Smooth muscle cell (in vitro differentiated cells): Measurements from ENCODE around the gene NDUFA13. TPM values are rescaled to one million over a fixed set of nuclear protein-coding genes. Genes with fewer than 3 reads are reported as not detected.

ENCODE experiments used
- DNase-seq: peaks from one replicate; lab custom pipeline; 2025; ENCODE audit not compliant: unreplicated experiment; lab: John Stamatoyannopoulos, UW
- H2AFZ ChIP-seq: fragments of 200-600 bp; sonication (generic); 2 replicates; pipeline ENCODE4 v1.6.0; 2016; ENCODE audit warnings: antibody characterized with exemption, low read depth, mild to moderate bottlenecking
- H3F3A ChIP-seq: fragments of 200-600 bp; sonication (generic); 2 replicates; pipeline ENCODE4 v1.6.0; 2017; ENCODE audit warnings: antibody characterized with exemption, low read depth
- H3K27ac ChIP-seq: fragments of 200-600 bp; sonication (generic); 2 replicates; pipeline ENCODE4 v1.5.1; 2016; ENCODE audit warnings: low read depth, mild to moderate bottlenecking
- H3K27me3 ChIP-seq: fragments of 200-600 bp; sonication (generic); 2 replicates; pipeline ENCODE4 v1.6.1; 2016; ENCODE audit warnings: low read depth, mild to moderate bottlenecking
- H3K36me3 ChIP-seq: fragments of 200-600 bp; sonication (generic); 2 replicates; pipeline ENCODE4 v1.5.1; 2016; ENCODE audit warnings: low read depth
- H3K4me1 ChIP-seq: fragments of 200-600 bp; sonication (generic); 2 replicates; pipeline ENCODE4 v1.5.1; 2016; ENCODE audit warnings: low read depth
- H3K4me2 ChIP-seq: fragments of 200-600 bp; sonication (generic); 2 replicates; pipeline ENCODE4 v1.6.0; 2016; ENCODE audit warnings: mild to moderate bottlenecking
- H3K4me3 ChIP-seq: fragments of 200-600 bp; sonication (generic); 2 replicates; pipeline ENCODE4 v1.5.1; 2016; ENCODE audit warnings: mild to moderate bottlenecking
- H3K79me2 ChIP-seq: fragments of 200-600 bp; sonication (generic); 2 replicates; pipeline ENCODE4 v1.6.0; 2016; ENCODE audit warnings: low read depth, mild to moderate bottlenecking
- H3K9ac ChIP-seq: fragments of 200-600 bp; sonication (generic); 2 replicates; pipeline ENCODE4 v1.6.0; 2016; ENCODE audit warnings: low read depth
- H3K9me3 ChIP-seq: fragments of 200-600 bp; sonication (generic); replicated peaks from 2 replicates; pipeline ENCODE4 v1.5.1; 2016; ENCODE audit warnings: low read depth
- H4K20me1 ChIP-seq: fragments of 200-600 bp; sonication (generic); 2 replicates; pipeline ENCODE4 v1.6.0; 2016; ENCODE audit warnings: low read depth
- WGBS: methylation state at CpG from one replicate; pipeline ENCODE4 v1.1.7; 2016; ENCODE audit warnings: low lambda C conversion rate; 5-methylcytosine and 5-hydroxymethylcytosine counted together
- polyA plus RNA-seq: library from polyadenylated mRNA; unstranded; fragments of >200 nt; fragmentation: Nextera tagmentation; extraction: Ambion mirVana; gene quantifications from 2 replicates; pipeline ENCODE4 v1.2.1, GENCODE V29; 2016
- total RNA-seq: library from RNA; depleted of rRNA; stranded (reverse); fragments of >200 nt; gene quantifications from 2 replicates; pipeline ENCODE4 v1.2.3, GENCODE V29; 2014
- TF ChIP-seq, protein P1 (sequence below): fragments of 200-600 bp; sonication (generic); IDR thresholded peaks from 2 replicates; pipeline ENCODE4 v1.5.1; 2017; ENCODE audit warnings: borderline replicate concordance, mild to moderate bottlenecking, antibody characterized with exemption; ENCODE audit not compliant: insufficient read depth, poor library complexity, severe bottlenecking

Gene NDUFA13
- total and polyA plus RNA-seq, 2 experiments from 2014 or later, result 42.3 to 559 TPM

DNA sequence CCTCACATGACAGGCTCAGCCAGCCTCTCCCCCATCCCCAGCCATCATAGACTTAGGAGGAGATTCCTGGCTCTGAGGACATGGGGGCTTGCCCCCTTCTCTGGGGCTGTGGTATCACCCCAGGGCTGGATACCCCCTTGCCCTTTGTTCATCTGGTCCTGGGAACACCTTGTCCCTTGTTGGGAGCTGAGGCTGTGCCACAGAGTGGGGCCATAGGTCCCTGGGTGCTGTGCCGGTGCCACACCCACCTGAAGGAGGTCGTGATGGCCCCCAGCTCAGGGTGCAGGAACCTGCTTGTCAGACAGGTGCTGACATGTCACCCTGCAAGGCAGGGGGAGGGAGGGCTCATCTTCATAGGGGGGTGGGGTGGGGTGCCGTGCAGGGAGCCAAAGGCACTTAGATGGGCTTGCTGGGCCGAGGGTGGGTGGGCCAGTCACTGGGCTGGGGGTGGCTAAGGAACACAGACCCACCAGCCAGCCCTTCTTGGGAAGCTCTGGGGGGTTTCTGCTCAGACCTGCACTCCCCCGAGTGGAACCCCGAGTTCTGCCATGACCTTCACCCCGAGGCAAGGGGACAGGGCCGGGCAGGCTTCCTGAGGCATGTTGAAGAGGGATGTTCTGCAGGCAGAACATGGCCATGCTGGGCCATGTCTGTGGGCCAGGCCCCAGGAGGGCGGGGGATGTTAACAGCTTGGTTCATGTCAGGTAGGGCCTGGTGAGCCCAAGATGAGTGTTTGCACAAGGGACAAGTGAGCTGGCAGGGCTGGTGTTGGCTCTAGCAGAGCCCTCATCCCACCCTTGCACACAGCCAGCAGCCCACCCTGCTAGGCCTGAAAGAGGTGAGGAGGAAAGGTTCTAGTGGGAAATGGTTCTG lies 28.7 kb upstream of the NDUFA13 start:
- Histone ChIP-seq H3F3A (peaks cover 26% of the 10 kb centered on the region), H3K79me2 (peaks cover 39% of the 10 kb centered on the region), H3K9me3 (no peaks in the 10 kb centered on the region), H3K9ac (no peak overlapping the region), H3K4me3 (no peak overlapping the region), H3K27ac (peak overlapping the region; percentile 81), H4K20me1 (peaks cover 40% of the 10 kb centered on the region), H3K4me1 (peaks cover 27% of the 10 kb centered on the region), H3K27me3 (no peaks in the 10 kb centered on the region), H3K4me2 (no peak overlapping the region), H3K36me3 (no peaks in the 10 kb centered on the region), H2AFZ (no peak overlapping the region)
- WGBS, result 82% methylated on average over 7 of the region's 9 CpGs
- TF ChIP-seq, protein P1, sequence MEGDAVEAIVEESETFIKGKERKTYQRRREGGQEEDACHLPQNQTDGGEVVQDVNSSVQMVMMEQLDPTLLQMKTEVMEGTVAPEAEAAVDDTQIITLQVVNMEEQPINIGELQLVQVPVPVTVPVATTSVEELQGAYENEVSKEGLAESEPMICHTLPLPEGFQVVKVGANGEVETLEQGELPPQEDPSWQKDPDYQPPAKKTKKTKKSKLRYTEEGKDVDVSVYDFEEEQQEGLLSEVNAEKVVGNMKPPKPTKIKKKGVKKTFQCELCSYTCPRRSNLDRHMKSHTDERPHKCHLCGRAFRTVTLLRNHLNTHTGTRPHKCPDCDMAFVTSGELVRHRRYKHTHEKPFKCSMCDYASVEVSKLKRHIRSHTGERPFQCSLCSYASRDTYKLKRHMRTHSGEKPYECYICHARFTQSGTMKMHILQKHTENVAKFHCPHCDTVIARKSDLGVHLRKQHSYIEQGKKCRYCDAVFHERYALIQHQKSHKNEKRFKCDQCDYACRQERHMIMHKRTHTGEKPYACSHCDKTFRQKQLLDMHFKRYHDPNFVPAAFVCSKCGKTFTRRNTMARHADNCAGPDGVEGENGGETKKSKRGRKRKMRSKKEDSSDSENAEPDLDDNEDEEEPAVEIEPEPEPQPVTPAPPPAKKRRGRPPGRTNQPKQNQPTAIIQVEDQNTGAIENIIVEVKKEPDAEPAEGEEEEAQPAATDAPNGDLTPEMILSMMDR, result no peak
- no peak for DNase-seq

DNA sequence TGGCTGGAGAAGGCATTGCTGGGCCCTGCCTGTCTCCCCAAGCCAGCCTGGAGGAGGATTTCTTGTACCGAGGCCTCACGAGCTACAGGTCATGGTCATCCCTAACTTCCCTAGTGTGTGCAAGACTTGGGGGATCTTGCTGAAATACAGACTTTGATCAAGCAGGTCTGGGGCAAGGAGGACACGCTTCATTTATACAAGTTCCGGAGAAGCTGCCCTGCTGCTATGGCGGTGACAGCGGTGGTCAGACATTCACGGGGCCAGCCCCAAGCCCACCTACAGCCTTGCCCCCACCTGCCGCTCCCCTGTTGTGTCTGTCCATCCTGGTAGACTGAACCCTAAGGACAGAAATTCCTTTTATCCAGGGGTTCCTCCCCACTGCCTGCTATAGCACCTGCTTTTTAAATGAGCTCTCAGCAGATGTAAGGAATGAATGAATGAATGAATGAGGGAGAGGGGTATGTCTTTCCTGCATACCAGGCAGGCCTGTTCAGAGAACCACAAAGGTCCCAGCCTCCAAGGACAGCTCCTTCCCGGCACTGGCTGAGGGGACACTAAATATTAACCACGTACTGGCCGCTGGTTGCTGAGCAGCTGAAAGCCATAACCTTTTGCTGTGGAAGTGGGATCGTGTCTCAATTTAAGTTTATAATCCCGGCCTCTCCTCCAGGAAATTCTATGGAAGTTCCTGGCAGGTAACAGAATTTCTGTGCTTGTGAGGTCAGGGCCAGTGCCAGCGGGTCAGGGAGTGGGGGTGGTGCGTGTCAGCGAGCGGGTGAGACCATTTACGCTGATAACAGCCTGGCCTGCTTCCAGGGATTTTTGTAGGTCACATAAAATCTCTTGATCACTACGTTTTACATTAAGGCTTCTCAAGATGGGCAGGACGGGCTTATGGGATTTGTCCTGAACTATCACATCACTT lies 27.8 kb upstream of the NDUFA13 start:
- TF ChIP-seq, protein P1, result no peak
- no peak for DNase-seq
- Histone ChIP-seq H3K9ac (peak overlapping the region; percentile 61), H3K4me3 (no peak overlapping the region), H3K79me2 (peaks cover 31% of the 10 kb centered on the region), H3K27me3 (no peaks in the 10 kb centered on the region), H3K9me3 (no peaks in the 10 kb centered on the region), H3K4me2 (peak overlapping the region; percentile 51), H4K20me1 (peaks cover 33% of the 10 kb centered on the region), H3K4me1 (peaks cover 20% of the 10 kb centered on the region), H3F3A (peaks cover 26% of the 10 kb centered on the region), H2AFZ (no peak overlapping the region), H3K36me3 (no peaks in the 10 kb centered on the region), H3K27ac (peak overlapping the region; percentile 81)
- 62% methylated on average over 20 of the region's 20 CpGs for WGBS

DNA sequence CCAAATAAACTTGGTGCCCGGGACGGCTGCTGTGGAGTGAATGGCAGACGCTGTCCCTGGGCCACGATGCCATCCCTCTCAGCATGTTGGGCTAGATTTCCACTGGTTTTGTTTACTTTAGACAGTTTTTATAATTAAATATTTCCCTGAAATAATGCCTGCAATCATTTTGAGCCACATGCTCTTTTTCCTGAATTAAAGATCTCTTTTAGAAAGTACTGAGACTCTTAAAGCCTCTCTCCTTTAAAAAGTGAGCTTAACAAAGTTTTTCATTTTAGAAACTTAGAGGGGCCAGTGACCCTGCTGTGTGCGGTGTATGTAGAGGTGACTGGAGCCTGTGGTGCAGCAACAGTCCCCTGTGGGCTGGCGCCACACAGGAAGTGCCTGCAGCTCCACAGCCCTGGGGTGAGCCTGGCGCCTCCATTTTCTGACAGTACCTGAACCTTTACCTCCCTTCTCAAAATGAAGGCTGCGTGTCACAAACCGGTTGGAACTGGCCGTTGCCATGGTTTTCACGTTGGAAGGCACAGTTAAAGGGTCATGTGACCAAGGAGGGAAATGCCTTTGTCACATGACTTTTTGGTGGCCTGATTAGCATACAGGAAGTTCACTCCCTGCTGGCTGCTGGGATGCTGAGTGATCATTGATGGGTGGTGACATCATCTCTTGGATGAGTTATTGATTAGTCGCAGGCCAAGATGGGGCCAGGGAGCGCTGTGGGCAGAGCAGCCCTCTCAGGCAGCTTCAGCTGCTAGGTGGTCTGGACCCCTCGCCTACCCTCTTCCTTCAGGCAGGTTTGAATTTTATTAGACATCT lies 26.9 kb upstream of the NDUFA13 start:
- Histone ChIP-seq H3K4me3 (no peak overlapping the region), H4K20me1 (peaks cover 35% of the 10 kb centered on the region), H3K9me3 (no peaks in the 10 kb centered on the region), H3F3A (peaks cover 26% of the 10 kb centered on the region), H3K4me1 (peaks cover 20% of the 10 kb centered on the region), H2AFZ (no peak overlapping the region), H3K9ac (peak overlapping the region; percentile 61), H3K79me2 (peaks cover 27% of the 10 kb centered on the region), H3K27me3 (no peaks in the 10 kb centered on the region), H3K36me3 (no peaks in the 10 kb centered on the region), H3K27ac (peak overlapping the region; percentile 81), H3K4me2 (peak overlapping the region; percentile 51)
- no peak for DNase-seq
- WGBS, result 39% methylated on average over 14 of the region's 14 CpGs
- TF ChIP-seq, protein P1, result no peak
